H1 (cell line): Measurements from ENCODE around the gene ZDHHC11B. TPM values are rescaled to one million over a fixed set of nuclear protein-coding genes. Genes with fewer than 3 reads are reported as not detected.
A peak's percentile ranks its signal among the peaks of the same experiment; 100 is the strongest.

Experiments
- CTCF ChIA-PET: fragments of 300-600 bp; sonication (Branson Sonifier 250); formaldehyde crosslinking; loops from one replicate; lab custom pipeline; 2021; ENCODE audit not compliant: partially characterized antibody; lab: Charles Lee
- POLR2A ChIA-PET: fragments of 300-600 bp; sonication (Branson Sonifier 250); formaldehyde crosslinking; loops from one replicate; lab custom pipeline; 2021; ENCODE audit warnings: inconsistent platforms; ENCODE audit not compliant: partially characterized antibody; lab: Charles Lee
- DNase-seq, 2 experiments: peaks; one replicate each; pipeline versions ENCODE4 v3.0.0 to v3.0.0-alpha.2; 2010 to 2022; ENCODE audit warnings: low spot score in 2 of 2, low read depth in 1 of 2, mixed read lengths in 1 of 2
- FAIRE-seq: peaks from 2 replicates; lab custom pipeline; 2011; peaks lifted over from hg19 to GRCh38; lab: Jason Lieb, UNC
- H2AFZ ChIP-seq: 2 replicates; pipeline ENCODE4 v1.8.1; 2012; ENCODE audit warnings: low read length, inconsistent platforms
- H2AK5ac ChIP-seq: 2 replicates; pipeline ENCODE4 v1.6.1; 2013; ENCODE audit warnings: low read depth, low read length
- H2BK120ac ChIP-seq: replicated peaks from 2 replicates; pipeline ENCODE3; 2013; ENCODE audit warnings: low read depth, low read length, inconsistent platforms
- H2BK12ac ChIP-seq: 2 replicates; pipeline ENCODE4 v1.6.1; 2013; ENCODE audit warnings: low read depth, low read length
- H2BK15ac ChIP-seq: 2 replicates; pipeline ENCODE4 v1.6.1; 2013; ENCODE audit warnings: low read length
- H2BK20ac ChIP-seq: 2 replicates; pipeline ENCODE4 v1.6.1; 2013; ENCODE audit warnings: low read length
- H2BK5ac ChIP-seq: 2 replicates; pipeline ENCODE4 v1.6.1; 2013; ENCODE audit warnings: low read depth, low read length
- H3K14ac ChIP-seq: 2 replicates; pipeline ENCODE4 v1.6.1; 2013; ENCODE audit warnings: inconsistent platforms; ENCODE audit not compliant: insufficient read length
- H3K18ac ChIP-seq: 2 replicates; pipeline ENCODE4 v1.6.1; 2013; ENCODE audit warnings: low read length; ENCODE audit errors: extremely low read depth
- H3K23ac ChIP-seq: 2 replicates; pipeline ENCODE4 v1.6.1; 2013; ENCODE audit warnings: inconsistent platforms; ENCODE audit not compliant: insufficient read length
- H3K23me2 ChIP-seq: 2 replicates; pipeline ENCODE4 v1.6.1; 2013; ENCODE audit warnings: low read depth, low read length
- H3K27ac ChIP-seq: 2 replicates; pipeline ENCODE4 v1.6.1; 2011; ENCODE audit warnings: low read depth, low read length, inconsistent platforms
- H3K27me3 ChIP-seq, 4 experiments: replicated peaks in 1 of 4; 1 replicate in 1 of 4; 2 replicates in 3 of 4; pipeline versions ENCODE4 v1.6.1 to v1.8.1; 2011 to 2013; ENCODE audit warnings: low read length in 3 of 4, mild to moderate bottlenecking in 3 of 4, inconsistent platforms in 2 of 4, mixed read lengths in 2 of 4, moderate library complexity in 1 of 4; ENCODE audit not compliant: control insufficient read depth in 3 of 4, insufficient read depth in 3 of 4; ENCODE audit errors: extremely low read depth in 1 of 4
- H3K36me3 ChIP-seq, 4 experiments: 2 replicates each; pipeline versions ENCODE4 v1.6.1 to v1.8.1; 2011 to 2013; ENCODE audit warnings: mild to moderate bottlenecking in 4 of 4, low read length in 3 of 4, moderate library complexity in 2 of 4, control low read depth in 1 of 4, inconsistent platforms in 1 of 4; ENCODE audit not compliant: insufficient read depth in 4 of 4, control insufficient read depth in 2 of 4
- H3K4ac ChIP-seq: replicated peaks from 2 replicates; pipeline ENCODE3; 2013; ENCODE audit warnings: low read length, low read depth, mixed read lengths, inconsistent platforms; ENCODE audit not compliant: insufficient read length
- H3K4me1 ChIP-seq, 4 experiments: replicated peaks in 1 of 4; 1 replicate in 1 of 4; 2 replicates in 3 of 4; pipeline versions ENCODE4 v1.6.1 to v1.8.1; 2011 to 2013; ENCODE audit warnings: low read length in 3 of 4, inconsistent platforms in 2 of 4, mixed read lengths in 1 of 4; ENCODE audit not compliant: insufficient read depth in 4 of 4, control insufficient read depth in 3 of 4
- H3K4me2 ChIP-seq, 2 experiments: 2 replicates each; pipeline versions ENCODE4 v1.6.1 to v1.8.1; 2011 to 2013; ENCODE audit warnings: low read depth in 2 of 2, low read length in 2 of 2, control low read depth in 1 of 2, inconsistent platforms in 1 of 2, mild to moderate bottlenecking in 1 of 2; ENCODE audit not compliant: insufficient read depth in 1 of 2
- H3K4me3 ChIP-seq, 4 experiments: fragments of 200-600, 300-600 bp in 1 of 4; sonication (generic), shearing (Covaris generic), sonication (Bioruptor Twin) in 1 of 4; 2 replicates each; pipeline versions ENCODE4 v1.5.1 to v1.8.1; 2011 to 2016; ENCODE audit warnings: low read length in 4 of 4, low read depth in 3 of 4, control low read depth in 2 of 4, inconsistent platforms in 2 of 4, mild to moderate bottlenecking in 2 of 4, mixed read lengths in 1 of 4, moderate library complexity in 1 of 4; ENCODE audit not compliant: insufficient read depth in 2 of 4; ENCODE audit errors: extremely low read depth in 1 of 4
- H3K56ac ChIP-seq: replicated peaks from 2 replicates; pipeline ENCODE3; 2013; ENCODE audit warnings: low read depth, mild to moderate bottlenecking, mixed read lengths, low read length, inconsistent platforms; ENCODE audit not compliant: insufficient read length
- H3K79me1 ChIP-seq: 2 replicates; pipeline ENCODE4 v1.6.1; 2013; ENCODE audit warnings: low read depth, low read length, control low read depth
- H3K79me2 ChIP-seq, 2 experiments: 2 replicates each; pipeline versions ENCODE4 v1.6.1 to v1.8.1; 2012 to 2013; ENCODE audit warnings: low read length in 2 of 2, mild to moderate bottlenecking in 2 of 2, inconsistent platforms in 1 of 2; ENCODE audit not compliant: insufficient read depth in 2 of 2, control insufficient read depth in 1 of 2
- H3K9ac ChIP-seq, 4 experiments: replicated peaks in 1 of 4; 1 replicate in 1 of 4; 2 replicates in 3 of 4; pipeline versions ENCODE4 v1.6.1 to v1.8.1; 2011 to 2013; ENCODE audit warnings: low read depth in 3 of 4, low read length in 3 of 4, control low read depth in 2 of 4, mild to moderate bottlenecking in 2 of 4, moderate library complexity in 2 of 4, inconsistent platforms in 1 of 4; ENCODE audit errors: extremely low read depth in 1 of 4
- H3K9me3 ChIP-seq, 2 experiments: 2 replicates each; pipeline versions ENCODE4 v1.6.1 to v1.8.1; 2012 to 2013; ENCODE audit warnings: mild to moderate bottlenecking in 2 of 2, moderate library complexity in 2 of 2, control low read depth in 1 of 2, inconsistent platforms in 1 of 2, low read depth in 1 of 2, low read length in 1 of 2, mixed read lengths in 1 of 2; ENCODE audit not compliant: insufficient read depth in 2 of 2
- H4K20me1 ChIP-seq, 2 experiments: replicated peaks in 1 of 2; 2 replicates each; pipeline versions ENCODE3 to v1.8.1; 2011 to 2013; ENCODE audit warnings: inconsistent platforms in 2 of 2, low read length in 2 of 2, mild to moderate bottlenecking in 1 of 2; ENCODE audit not compliant: insufficient read depth in 2 of 2, control insufficient read depth in 1 of 2
- H4K5ac ChIP-seq: 2 replicates; pipeline ENCODE4 v1.6.1; 2013; ENCODE audit warnings: low read length, low read depth, mixed read lengths, inconsistent platforms; ENCODE audit not compliant: insufficient read length
- H4K8ac ChIP-seq: 2 replicates; pipeline ENCODE4 v1.8.0; 2013; ENCODE audit warnings: mild to moderate bottlenecking, moderate library complexity, low read length, inconsistent platforms; ENCODE audit not compliant: insufficient read depth; ENCODE audit errors: extremely low read depth
- H4K91ac ChIP-seq: replicated peaks from 2 replicates; pipeline ENCODE3; 2013; ENCODE audit warnings: low read length, mixed read lengths, inconsistent platforms; ENCODE audit not compliant: insufficient read length
- WGBS, 2 experiments: shearing (Covaris generic) in 1 of 2; methylation state at CpG; one replicate each; pipeline versions ENCODE4 v1.1.6 to v1.1.7; 2013 to 2015; ENCODE audit warnings: low lambda C conversion rate in 2 of 2, mixed read lengths in 2 of 2, inconsistent platforms in 1 of 2, low coverage in 1 of 2, missing lambda C conversion rate in 1 of 2; ENCODE audit not compliant: insufficient replicate concordance in 2 of 2, insufficient coverage in 1 of 2, insufficient read length in 1 of 2; ENCODE audit errors: extremely low coverage in 1 of 2, missing lambda C conversion rate in 1 of 2; 5-methylcytosine and 5-hydroxymethylcytosine counted together
- polyA plus RNA-seq, 7 experiments: library from polyadenylated mRNA; depleted of rRNA in 3 of 7; stranded (reverse) in 5 of 7; unstranded in 2 of 7; fragments of >200 nt in 5 of 7; fragments of 200-250 nt in 2 of 7; gene quantifications; 1 replicate in 5 of 7; 2 replicates in 1 of 7; 4 replicates in 1 of 7; pipeline versions ENCODE4 v1.2.1 to v1.2.3, GENCODE V29; 2011 to 2013; ENCODE audit warnings: missing spikeins in 2 of 7, mixed read lengths in 2 of 7
- total RNA-seq: library from RNA; stranded (reverse); fragmentation: NEBNext Ultra II Directional; extraction: Animal tissue kit (Norgen Biotek cat#: 25700); gene quantifications from 2 replicates; pipeline ENCODE4 v1.2.1, GENCODE V29; 2021

The ZDHHC11B gene
- total and polyA plus RNA-seq, 2 of the 8 experiments (the other 6 are each of a cell fraction or from before 2014, with no cell fraction given): 0.29 to 2.5 TPM

GRCh38 chr5:673161-673830, 111.2 kb downstream of the ZDHHC11B start:
- WGBS, 2 experiments: 81% methylated on average over 17 of the region's 19 CpGs; no CpG with 5 or more reads in 1 of the 2 experiments
- Histone ChIP-seq H3K56ac (no peak overlapping the region), H2AK5ac (no peak overlapping the region), H4K20me1 (peaks cover 12 to 19% of the 10 kb centered on the region in 2 experiments), H3K79me2 (no peaks in the 10 kb centered on the region), H3K23ac (no peak overlapping the region), H2BK12ac (no peak overlapping the region; the same call in 1 of the 2 replicates), H3K9me3 (no peaks in the 10 kb centered on the region), H3K18ac (no peak overlapping the region; the same call in 1 of the 2 replicates), H4K5ac (no peak overlapping the region), H2BK20ac (no peak overlapping the region), H3K4ac (no peak overlapping the region), H3K27me3 (peaks cover 0 to 14% (median 6%) of the 10 kb centered on the region in 4 experiments; a peak in 3 of 7 replicates), H2BK15ac (no peak overlapping the region), H3K23me2 (no peaks in the 10 kb centered on the region), H3K27ac (no peak overlapping the region; the same call in 1 of the 2 replicates), H3K9ac (peak overlapping the region in 1 of 4 experiments; percentile 55; a peak in 2 of 7 replicates), H4K91ac (no peak overlapping the region), H3K36me3 (no peaks in the 10 kb centered on the region), H3K14ac (no peak overlapping the region), H3K4me3 (no peak overlapping the region; a peak in 2 of 8 replicates), H2AFZ (no peak overlapping the region), H3K4me2 (peak overlapping the region in 1 of 2 experiments; percentile 25; a peak in 1 of 4 replicates), H4K8ac (peak overlapping the region; percentile 81; the same call in 1 of the 2 replicates), H2BK120ac (no peak overlapping the region), H2BK5ac (no peak overlapping the region), H3K79me1 (no peaks in the 10 kb centered on the region), H3K4me1 (peaks cover 0 to 21% (median 10%) of the 10 kb centered on the region in 4 experiments; a peak in 6 of 7 replicates)
- ChIA-PET POLR2A (interaction anchor here (1.0 kb wide), 1 partner anchor 105 kb away, joined by 3 read pairs; no protein-coding TSS in a partner anchor), CTCF (interaction anchor here (0.9 to 5.4 kb wide), 3 partner anchors 85 to 232 kb away, joined by 3 to 29 read pairs (median 4); no protein-coding TSS in a partner anchor)
- FAIRE-seq (no peak), DNase-seq (peak in 1 of 2 experiments; percentile 45)
